ENCODE measurements around the gene LCMT1. TPM values are rescaled to one million over a fixed set of nuclear protein-coding genes. Genes with fewer than 3 reads are reported as not detected.

The LCMT1 gene
- total and polyA plus RNA-seq, 2 of the 13 experiments (the other 11 are each of a cell fraction or from before 2014, with no cell fraction given) = 41.2 to 48.7 TPM

GRCh38 chr16:25111403-25112166 lies at the start of gene LCMT1 (continued):
- 0 out of 2 replicates have a peak, but pooled peaks have one; percentile 10 for TF ChIP-seq ZBTB21 (CRISPR knock-in tag; IDR thresholded peaks at IDR 0.05)
- TF ChIP-seq BRF2 (CRISPR knock-in tag; IDR thresholded peaks at IDR 0.05) = 0 out of 2 replicates have a peak, but pooled peaks have one; percentile 62
- no peak for TF ChIP-seq REST (IDR thresholded peaks at IDR 0.05; ENCODE audit: borderline replicate concordance in 1 of 2, low read depth in 1 of 2, low read length in 2 of 2)
- TF ChIP-seq TBX2 (CRISPR knock-in tag; IDR thresholded peaks at IDR 0.05; ENCODE audit: borderline replicate concordance) = peak; percentile 53; the same call in 1 of the 2 replicates
- TF ChIP-seq ARNT2 (CRISPR knock-in tag; IDR thresholded peaks at IDR 0.05; ENCODE audit: low read depth) = peak; percentile 34; the same call in 1 of the 2 replicates
- TF ChIP-seq ZNF710 (CRISPR knock-in tag; IDR thresholded peaks at IDR 0.05; ENCODE audit: borderline replicate concordance) = no peak
- TF ChIP-seq MBD4 (IDR thresholded peaks at IDR 0.05; ENCODE audit: borderline replicate concordance, low read length) = no peak
- TF ChIP-seq MIXL1 (CRISPR knock-in tag; IDR thresholded peaks at IDR 0.05) = peak; percentile 95
- TF ChIP-seq ZNF574 (CRISPR knock-in tag; IDR thresholded peaks at IDR 0.05) = peak; percentile 79
- TF ChIP-seq BCL3 (CRISPR knock-in tag; IDR thresholded peaks at IDR 0.05) = peak; percentile 90
- TF ChIP-seq CCAR2 (optimal IDR thresholded peaks at IDR 0.05; ENCODE audit: low read depth, low read length) = no peak
- TF ChIP-seq ZNF251 (CRISPR knock-in tag; IDR thresholded peaks at IDR 0.05) = peak; percentile 59; the same call in 1 of the 2 replicates
- peak; percentile 42; the same call in 1 of the 2 replicates for TF ChIP-seq ZNF784 (CRISPR knock-in tag; IDR thresholded peaks at IDR 0.05; ENCODE audit: borderline replicate concordance)
- peak; percentile 95 for TF ChIP-seq ATF1 (CRISPR knock-in tag; IDR thresholded peaks at IDR 0.05)
- peak; percentile 85 for TF ChIP-seq ELF3 (CRISPR knock-in tag; IDR thresholded peaks at IDR 0.05)
- TF ChIP-seq ZSCAN21 (CRISPR knock-in tag; IDR thresholded peaks at IDR 0.05; ENCODE audit: borderline replicate concordance) = peak; percentile 79; the same call in 1 of the 2 replicates
